Upper lobe of right lung (tissue), 1 donor: ENCODE measurements around the gene RHOBTB1. TPM values are rescaled to one million over a fixed set of nuclear protein-coding genes. Genes with fewer than 3 reads are reported as not detected.
"Not testable (repeated sequence)": the region's sequence is repeated elsewhere in the genome, so short reads cannot be mapped to it uniquely, and the experiment has no call there.

Experiments used
- ATAC-seq: fragments of 200-7000 bp; cut with Tn5 transposase; one replicate; pipeline ENCODE4 v1.9.1; 2020; ENCODE audit warnings: mild to moderate bottlenecking, moderate library complexity
- DNase-seq: peaks from one replicate; pipeline ENCODE4 v3.0.0-alpha.2; 2020
- H3K27ac ChIP-seq: fragments of 200-600 bp; one replicate; pipeline ENCODE4 v1.8.0; 2022
- H3K27me3 ChIP-seq: fragments of 200-600 bp; one replicate; pipeline ENCODE4 v1.8.0; 2022; ENCODE audit warnings: mild to moderate bottlenecking
- H3K36me3 ChIP-seq: fragments of 200-600 bp; one replicate; pipeline ENCODE4 v1.8.0; 2022
- H3K4me1 ChIP-seq: fragments of 200-600 bp; one replicate; pipeline ENCODE4 v1.8.0; 2022
- H3K4me3 ChIP-seq: fragments of 200-600 bp; one replicate; pipeline ENCODE4 v1.8.0; 2022; ENCODE audit warnings: mild to moderate bottlenecking
- H3K9me3 ChIP-seq: fragments of 200-600 bp; one replicate; pipeline ENCODE4 v1.8.0; 2022
- CTCF ChIP-seq: fragments of 200-600 bp; IDR thresholded peaks from one replicate; pipeline ENCODE4 v1.8.0; 2022; ENCODE audit warnings: antibody characterized with exemption
- intact Hi-C: fragments of 100-400 bp; cut with DNase I; formaldehyde crosslinking; loops from one replicate; pipeline ENCODE4 v1.11.0; 2022
- total RNA-seq: library from RNA; stranded (reverse); fragmentation: NEBNext Ultra II Directional; extraction: Animal tissue kit (Norgen Biotek cat#: 25700); gene quantifications from one replicate; pipeline ENCODE4 v1.2.1, GENCODE V29; 2021
- donor health status: DM: no; HTN: yes; CAD: no; lungs with severe emphysema.

The RHOBTB1 gene
- total RNA-seq, 1 donor from 2014 or later: 14.5 TPM

- DNase-seq (peak; percentile 66), ATAC-seq (peak; percentile 88)
- TF ChIP-seq CTCF: no peak
- Histone ChIP-seq H3K27me3 (no peaks in the 10 kb centered on the region), H3K9me3 (no peaks in the 10 kb centered on the region), H3K4me3 (no peak overlapping the region), H3K4me1 (peaks cover 25% of the 10 kb centered on the region), H3K36me3 (no peaks in the 10 kb centered on the region), H3K27ac (peak overlapping the region; percentile 45)
- intact Hi-C loops: no loop called here
These were observed 33.4 kb downstream of the RHOBTB1 start for GRCh38 chr10:60910543-60910942.

GRCh38 chr10:60908896-60909295 lies 35.1 kb downstream of the RHOBTB1 start:
- H3K27me3 ChIP-seq: no peaks in the 10 kb centered on the region
- no peak for ATAC-seq
- no peaks in the 10 kb centered on the region for H3K36me3 ChIP-seq
- H3K4me3 ChIP-seq: no peak overlapping the region
- no peak overlapping the region for H3K27ac ChIP-seq
- no peak for TF ChIP-seq CTCF
- intact Hi-C loops: no loop called here
- no peaks in the 10 kb centered on the region for H3K9me3 ChIP-seq
- peaks cover 25% of the 10 kb centered on the region for H3K4me1 ChIP-seq
- no peak for DNase-seq

- Histone ChIP-seq H3K4me3 (no peak overlapping the region), H3K27ac (no peak overlapping the region), H3K27me3 (no peaks in the 10 kb centered on the region), H3K4me1 (peaks cover 25% of the 10 kb centered on the region), H3K9me3 (no peaks in the 10 kb centered on the region), H3K36me3 (no peaks in the 10 kb centered on the region)
- TF ChIP-seq CTCF: no peak
- no peak for ATAC-seq
- DNase-seq: no peak
- intact Hi-C loops: no loop called here
These were observed 36.0 kb downstream of the RHOBTB1 start for GRCh38 chr10:60908031-60908430.

GRCh38 chr10:60907236-60907635 lies 36.7 kb downstream of the RHOBTB1 start:
- TF ChIP-seq CTCF: no peak
- ATAC-seq (no peak), DNase-seq (no peak)
- no peaks in the 10 kb centered on the region for H3K36me3 ChIP-seq
- no peak overlapping the region for H3K4me3 ChIP-seq
- H3K27ac ChIP-seq: no peak overlapping the region
- peaks cover 25% of the 10 kb centered on the region for H3K4me1 ChIP-seq
- H3K27me3 ChIP-seq: no peaks in the 10 kb centered on the region
- intact Hi-C loops: no loop called here
- H3K9me3 ChIP-seq: no peaks in the 10 kb centered on the region

- ATAC-seq, DNase-seq, intact Hi-C loops, H3K27ac ChIP-seq, H3K36me3 ChIP-seq, H3K9me3 ChIP-seq, H3K4me3 ChIP-seq, H3K27me3 ChIP-seq: not testable (repeated sequence)
- peaks cover 25% of the 10 kb centered on the region for H3K4me1 ChIP-seq
These were observed 37.2 kb downstream of the RHOBTB1 start for GRCh38 chr10:60906825-60907224.

- Histone ChIP-seq H3K27ac (no peak overlapping the region), H3K9me3 (no peaks in the 10 kb centered on the region), H3K27me3 (no peaks in the 10 kb centered on the region), H3K4me1 (peaks cover 29% of the 10 kb centered on the region), H3K4me3 (no peak overlapping the region), H3K36me3 (no peaks in the 10 kb centered on the region)
- ATAC-seq (no peak), DNase-seq (no peak)
- intact Hi-C loops: no loop called here
- TF ChIP-seq CTCF: no peak
These were observed 37.6 kb downstream of the RHOBTB1 start for GRCh38 chr10:60906411-60906810.
